ENCODE data around the gene SYPL2. TPM values are rescaled to one million over a fixed set of nuclear protein-coding genes. Genes with fewer than 3 reads are reported as not detected.

The SYPL2 gene
- total and polyA plus RNA-seq, 2 of the 8 experiments (the other 6 are each of a cell fraction or from before 2014, with no cell fraction given), result 1.5 TPM

- TF ChIP-seq E2F6 (IDR thresholded peaks at IDR 0.05) (no peak), ATF3 (IDR thresholded peaks at IDR 0.05; ENCODE audit: insufficient read depth, low read depth, low read length) (no peak), RFX5 (IDR thresholded peaks at IDR 0.05; ENCODE audit: borderline replicate concordance, low read depth, low read length) (no peak)
Observed at GRCh38 chr1:109447524-109447923, 18.8 kb upstream of the SYPL2 start (continued).
